Measurements from ENCODE around the gene PCDHGB7.

DNA sequence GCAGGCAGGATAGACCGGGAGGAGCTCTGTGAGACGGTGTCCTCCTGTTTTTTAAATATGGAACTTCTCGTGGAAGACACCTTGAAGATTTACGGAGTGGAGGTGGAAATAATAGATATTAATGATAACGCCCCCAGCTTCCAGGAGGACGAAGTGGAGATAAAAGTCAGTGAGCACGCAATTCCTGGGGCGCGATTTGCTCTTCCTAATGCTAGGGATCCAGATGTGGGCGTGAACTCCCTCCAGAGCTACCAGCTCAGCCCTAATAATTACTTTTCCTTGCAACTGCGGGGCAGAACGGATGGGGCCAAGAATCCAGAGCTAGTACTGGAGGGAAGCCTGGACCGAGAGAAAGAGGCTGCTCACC lies 4.0 kb downstream of the PCDHGB7 start:
- no peak for TF ChIP-seq GABPA (IDR thresholded peaks at IDR 0.05 in 1 of 2, conservative IDR thresholded peaks at IDR 0.05 in 1 of 2)
- TF ChIP-seq, protein P1, sequence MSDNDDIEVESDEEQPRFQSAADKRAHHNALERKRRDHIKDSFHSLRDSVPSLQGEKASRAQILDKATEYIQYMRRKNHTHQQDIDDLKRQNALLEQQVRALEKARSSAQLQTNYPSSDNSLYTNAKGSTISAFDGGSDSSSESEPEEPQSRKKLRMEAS (IDR thresholded peaks at IDR 0.05), result no peak
- TF ChIP-seq, protein P2, sequence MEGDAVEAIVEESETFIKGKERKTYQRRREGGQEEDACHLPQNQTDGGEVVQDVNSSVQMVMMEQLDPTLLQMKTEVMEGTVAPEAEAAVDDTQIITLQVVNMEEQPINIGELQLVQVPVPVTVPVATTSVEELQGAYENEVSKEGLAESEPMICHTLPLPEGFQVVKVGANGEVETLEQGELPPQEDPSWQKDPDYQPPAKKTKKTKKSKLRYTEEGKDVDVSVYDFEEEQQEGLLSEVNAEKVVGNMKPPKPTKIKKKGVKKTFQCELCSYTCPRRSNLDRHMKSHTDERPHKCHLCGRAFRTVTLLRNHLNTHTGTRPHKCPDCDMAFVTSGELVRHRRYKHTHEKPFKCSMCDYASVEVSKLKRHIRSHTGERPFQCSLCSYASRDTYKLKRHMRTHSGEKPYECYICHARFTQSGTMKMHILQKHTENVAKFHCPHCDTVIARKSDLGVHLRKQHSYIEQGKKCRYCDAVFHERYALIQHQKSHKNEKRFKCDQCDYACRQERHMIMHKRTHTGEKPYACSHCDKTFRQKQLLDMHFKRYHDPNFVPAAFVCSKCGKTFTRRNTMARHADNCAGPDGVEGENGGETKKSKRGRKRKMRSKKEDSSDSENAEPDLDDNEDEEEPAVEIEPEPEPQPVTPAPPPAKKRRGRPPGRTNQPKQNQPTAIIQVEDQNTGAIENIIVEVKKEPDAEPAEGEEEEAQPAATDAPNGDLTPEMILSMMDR (IDR thresholded peaks at IDR 0.05; ENCODE audit: low read depth, low read length, missing input control), result no peak
- no peak for TF ChIP-seq SP1 (IDR thresholded peaks at IDR 0.05)
- TF ChIP-seq JUND (IDR thresholded peaks at IDR 0.05), result no peak
- TF ChIP-seq TAF1 (conservative IDR thresholded peaks at IDR 0.05), result no peak
- TF ChIP-seq EGR1 (IDR thresholded peaks at IDR 0.05; ENCODE audit: low read depth in 2 of 2), result no peak
- TF ChIP-seq YY1 (IDR thresholded peaks at IDR 0.05), result no peak
- no peak for TF ChIP-seq NR2F2 (IDR thresholded peaks at IDR 0.05)

All from liver (tissue), 3 donors.